Measurements from ENCODE around the gene LHFPL3.

The LHFPL3 gene

GRCh38 chr7:104414216-104414615, 85.8 kb downstream of the LHFPL3 start:
- Histone ChIP-seq H3K9ac (ENCODE audit: low read length) (no peak overlapping the region), H3K9me2 (ENCODE audit: low read depth, low read length) (no peaks in the 10 kb centered on the region), H2AFZ (ENCODE audit: low read length) (no peak overlapping the region), H3K36me3 (ENCODE audit: insufficient read depth, low read length) (no peaks in the 10 kb centered on the region), H3K4me3 (ENCODE audit: low read depth, low read length, poor library complexity, severe bottlenecking) (no peak overlapping the region), H3K4me1 (ENCODE audit: insufficient read depth, low read length, severe bottlenecking) (no peaks in the 10 kb centered on the region), H3K4me2 (ENCODE audit: low read length) (no peak overlapping the region), H3K27ac (ENCODE audit: low read depth, low read length, poor library complexity, severe bottlenecking) (no peak overlapping the region), H4K20me1 (ENCODE audit: insufficient read depth, low read length) (no peaks in the 10 kb centered on the region), H3K27me3 (ENCODE audit: insufficient read depth, low read length) (no peaks in the 10 kb centered on the region), H3K79me2 (ENCODE audit: insufficient read depth, low read length) (no peaks in the 10 kb centered on the region), H3K9me3 (ENCODE audit: low read length) (no peaks in the 10 kb centered on the region), H3F3A (ENCODE audit: insufficient read depth, low read length) (no peaks in the 10 kb centered on the region)
- TF ChIP-seq CTCF (IDR thresholded peaks at IDR 0.05; ENCODE audit: low read length) (no peak), EZH2 (IDR thresholded peaks at IDR 0.05; ENCODE audit: borderline replicate concordance, low read length) (no peak)

GRCh38 chr7:104415700-104416099, 87.3 kb downstream of the LHFPL3 start:
- TF ChIP-seq EZH2 (IDR thresholded peaks at IDR 0.05; ENCODE audit: borderline replicate concordance, low read length), result no peak
- TF ChIP-seq CTCF (IDR thresholded peaks at IDR 0.05; ENCODE audit: low read length), result peak; percentile 37
- H3K4me3 ChIP-seq (ENCODE audit: low read depth, low read length, poor library complexity, severe bottlenecking), result no peak overlapping the region
- no peak overlapping the region for H3K9ac ChIP-seq (ENCODE audit: low read length)
- H3K79me2 ChIP-seq (ENCODE audit: insufficient read depth, low read length), result no peaks in the 10 kb centered on the region
- no peaks in the 10 kb centered on the region for H3F3A ChIP-seq (ENCODE audit: insufficient read depth, low read length)
- no peaks in the 10 kb centered on the region for H3K9me3 ChIP-seq (ENCODE audit: low read length)
- no peaks in the 10 kb centered on the region for H3K9me2 ChIP-seq (ENCODE audit: low read depth, low read length)
- no peaks in the 10 kb centered on the region for H3K36me3 ChIP-seq (ENCODE audit: insufficient read depth, low read length)
- no peak overlapping the region for H3K4me2 ChIP-seq (ENCODE audit: low read length)
- no peaks in the 10 kb centered on the region for H3K27me3 ChIP-seq (ENCODE audit: insufficient read depth, low read length)
- H4K20me1 ChIP-seq (ENCODE audit: insufficient read depth, low read length), result no peaks in the 10 kb centered on the region
- H2AFZ ChIP-seq (ENCODE audit: low read length), result no peak overlapping the region
- no peaks in the 10 kb centered on the region for H3K4me1 ChIP-seq (ENCODE audit: insufficient read depth, low read length, severe bottlenecking)
- H3K27ac ChIP-seq (ENCODE audit: low read depth, low read length, poor library complexity, severe bottlenecking), result no peak overlapping the region

GRCh38 chr7:104416866-104417393, 88.5 kb downstream of the LHFPL3 start:
- no peaks in the 10 kb centered on the region for H3K36me3 ChIP-seq (ENCODE audit: insufficient read depth, low read length)
- no peak overlapping the region for H3K4me3 ChIP-seq (ENCODE audit: low read depth, low read length, poor library complexity, severe bottlenecking)
- H3F3A ChIP-seq (ENCODE audit: insufficient read depth, low read length), result no peaks in the 10 kb centered on the region
- no peak overlapping the region for H2AFZ ChIP-seq (ENCODE audit: low read length)
- H3K9me2 ChIP-seq (ENCODE audit: low read depth, low read length), result no peaks in the 10 kb centered on the region
- no peaks in the 10 kb centered on the region for H3K4me1 ChIP-seq (ENCODE audit: insufficient read depth, low read length, severe bottlenecking)
- H3K4me2 ChIP-seq (ENCODE audit: low read length), result no peak overlapping the region
- no peak overlapping the region for H3K9ac ChIP-seq (ENCODE audit: low read length)
- H4K20me1 ChIP-seq (ENCODE audit: insufficient read depth, low read length), result no peaks in the 10 kb centered on the region
- no peaks in the 10 kb centered on the region for H3K9me3 ChIP-seq (ENCODE audit: low read length)
- no peak overlapping the region for H3K27ac ChIP-seq (ENCODE audit: low read depth, low read length, poor library complexity, severe bottlenecking)
- no peaks in the 10 kb centered on the region for H3K79me2 ChIP-seq (ENCODE audit: insufficient read depth, low read length)
- no peak for TF ChIP-seq CTCF (IDR thresholded peaks at IDR 0.05; ENCODE audit: low read length)
- TF ChIP-seq EZH2 (IDR thresholded peaks at IDR 0.05; ENCODE audit: borderline replicate concordance, low read length), result no peak
- H3K27me3 ChIP-seq (ENCODE audit: insufficient read depth, low read length), result no peaks in the 10 kb centered on the region

Data from OCI-LY1 (cell line).